Activated CD4-positive, CD25-positive, alpha-beta regulatory T cell treated with anti-CD3 and anti-CD28 coated beads, Interleukin-2, amount 50 U/mL, for 24 hours (primary cell): ENCODE measurements around the gene C3orf33.

Experiments
- ATAC-seq, 2 donors: fragments of 150-1000 bp; cut with Tn5 transposase; one replicate each; pipeline ENCODE4 v1.10.0; 2021; ENCODE audit warnings: mild to moderate bottlenecking in 1 of 2, moderate library complexity in 1 of 2

The C3orf33 gene

DNA sequence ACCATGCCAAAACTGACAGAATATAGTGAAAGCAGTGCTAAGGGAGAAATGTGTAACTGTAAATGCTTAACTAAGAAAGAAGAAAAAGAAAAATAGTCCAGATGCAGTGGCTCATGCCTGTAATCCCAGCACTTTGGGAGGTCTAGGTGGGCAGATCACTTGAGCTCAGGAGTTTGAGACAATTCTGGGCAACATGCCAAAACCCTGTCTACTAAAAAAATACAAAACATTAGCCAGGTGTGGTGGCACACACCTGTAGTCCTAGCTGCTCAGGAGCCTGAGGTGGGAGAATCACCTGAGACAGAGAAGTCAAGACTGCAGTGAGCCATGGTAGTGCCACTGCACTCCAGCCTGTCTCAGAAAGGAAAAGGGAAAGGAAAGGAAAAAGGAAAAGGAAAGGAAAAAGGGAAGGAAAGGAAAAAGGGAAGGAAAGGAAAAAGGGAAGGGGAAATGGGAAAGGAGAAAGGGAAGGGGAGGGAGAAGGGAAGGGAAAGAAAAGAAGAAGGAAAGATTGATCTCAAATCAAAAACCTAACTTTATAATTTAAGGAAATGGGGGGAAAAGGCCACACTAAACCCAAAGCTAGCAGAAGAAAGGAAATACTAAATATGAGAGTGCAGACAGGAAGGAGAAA is 20.3 kb downstream of the C3orf33 start:
- no peak for ATAC-seq

DNA sequence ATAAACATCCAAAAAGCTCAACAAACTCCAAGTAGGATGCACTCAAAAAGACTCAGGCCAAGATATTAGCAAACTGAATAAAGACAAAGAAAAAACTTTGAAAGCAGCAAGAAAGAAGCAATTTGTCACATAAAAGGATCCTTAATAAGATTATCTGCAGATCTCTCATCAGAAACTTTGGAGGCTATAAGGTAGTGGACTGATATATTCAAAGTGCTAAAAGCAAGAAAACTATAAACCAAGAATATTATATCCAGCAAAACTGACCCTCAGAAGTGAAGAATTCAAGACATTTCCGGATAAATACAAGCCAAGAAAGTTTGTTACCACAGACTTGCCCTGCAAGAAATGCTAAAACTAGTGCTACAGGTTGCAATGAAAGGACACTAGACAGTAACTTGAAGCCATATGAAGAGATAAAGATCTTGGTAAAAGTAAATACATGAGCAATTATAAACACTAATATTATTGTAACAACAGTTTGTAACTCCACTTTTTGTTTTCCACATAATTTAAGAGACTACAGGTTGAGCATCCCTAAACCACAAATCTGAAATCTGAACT is 23.6 kb downstream of the C3orf33 start:
- no peak for ATAC-seq

DNA sequence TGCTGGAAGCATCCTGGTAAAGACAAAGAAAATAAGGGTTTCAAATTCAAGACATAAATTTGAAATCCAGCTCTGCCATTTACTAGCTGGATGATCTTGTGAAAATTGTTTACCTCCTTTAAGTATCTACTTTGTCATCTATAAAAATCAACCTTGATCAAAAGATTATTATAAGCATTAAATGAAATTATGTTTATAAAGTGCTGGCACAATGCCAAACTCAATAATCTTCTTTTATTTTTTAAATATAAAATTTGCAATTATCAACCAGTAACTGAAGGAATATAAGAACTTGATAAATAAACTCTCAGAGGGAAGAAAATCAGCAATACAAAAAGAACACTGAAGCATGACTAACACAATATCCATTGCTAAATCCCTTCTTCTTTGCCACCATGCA is 25.8 kb downstream of the C3orf33 start:
- no peak for ATAC-seq

DNA sequence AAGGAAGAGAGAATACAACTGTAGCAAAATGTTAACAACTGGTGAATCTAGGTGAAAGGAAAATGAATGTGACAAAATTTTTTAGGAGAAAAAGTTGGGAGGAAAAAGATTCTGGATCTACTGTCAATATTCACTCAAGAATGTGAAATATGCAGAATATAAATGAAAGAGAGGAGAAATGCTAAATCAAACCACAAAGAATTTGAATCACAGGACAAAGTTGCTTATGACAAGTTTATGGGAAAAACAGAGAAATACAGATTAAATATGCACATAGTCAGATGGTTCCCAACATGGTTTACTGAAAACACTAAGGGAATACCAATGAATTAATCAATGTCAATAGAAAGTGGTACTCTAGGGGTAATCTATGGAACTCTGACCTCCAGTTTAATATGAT is 27.6 kb downstream of the C3orf33 start:
- ATAC-seq, result no peak

- ATAC-seq, result no peak
Observed at GRCh38 chr3:155772801-155773200, 33.3 kb downstream of the C3orf33 start.

DNA sequence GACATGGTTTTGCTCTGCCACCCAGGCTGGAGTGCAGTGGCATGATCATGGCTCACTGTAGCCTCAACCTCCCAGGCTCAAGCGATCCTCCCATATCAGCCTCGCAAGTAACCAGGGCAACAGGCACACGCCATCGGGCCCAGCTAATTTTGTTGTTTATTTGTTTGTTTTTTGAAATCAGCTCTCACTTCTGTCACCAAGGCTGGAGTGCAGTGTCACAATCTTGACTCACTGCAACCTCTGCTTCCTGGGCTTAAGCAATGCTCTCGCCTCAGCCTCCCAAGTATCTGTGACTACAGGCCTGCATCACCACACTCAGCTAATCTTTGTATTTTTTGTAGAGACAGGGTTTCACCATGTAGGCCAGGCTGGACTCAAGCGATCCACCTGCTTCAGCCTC is 35.0 kb downstream of the C3orf33 start:
- ATAC-seq, result no peak

GRCh38 chr3:155766206-155766605 is 39.9 kb downstream of the C3orf33 start:
- peak in 1 of 2 donors; percentile 43 for ATAC-seq

- no peak for ATAC-seq
Observed at GRCh38 chr3:155763870-155764463, 42.1 kb downstream of the C3orf33 start.

GRCh38 chr3:155760653-155761052 is 45.4 kb downstream of the C3orf33 start:
- no peak for ATAC-seq

GRCh38 chr3:155757577-155757976 is 48.5 kb downstream of the C3orf33 start:
- no peak for ATAC-seq

- ATAC-seq, result no peak
Observed at GRCh38 chr3:155753038-155753639, 52.9 kb downstream of the C3orf33 start.

DNA sequence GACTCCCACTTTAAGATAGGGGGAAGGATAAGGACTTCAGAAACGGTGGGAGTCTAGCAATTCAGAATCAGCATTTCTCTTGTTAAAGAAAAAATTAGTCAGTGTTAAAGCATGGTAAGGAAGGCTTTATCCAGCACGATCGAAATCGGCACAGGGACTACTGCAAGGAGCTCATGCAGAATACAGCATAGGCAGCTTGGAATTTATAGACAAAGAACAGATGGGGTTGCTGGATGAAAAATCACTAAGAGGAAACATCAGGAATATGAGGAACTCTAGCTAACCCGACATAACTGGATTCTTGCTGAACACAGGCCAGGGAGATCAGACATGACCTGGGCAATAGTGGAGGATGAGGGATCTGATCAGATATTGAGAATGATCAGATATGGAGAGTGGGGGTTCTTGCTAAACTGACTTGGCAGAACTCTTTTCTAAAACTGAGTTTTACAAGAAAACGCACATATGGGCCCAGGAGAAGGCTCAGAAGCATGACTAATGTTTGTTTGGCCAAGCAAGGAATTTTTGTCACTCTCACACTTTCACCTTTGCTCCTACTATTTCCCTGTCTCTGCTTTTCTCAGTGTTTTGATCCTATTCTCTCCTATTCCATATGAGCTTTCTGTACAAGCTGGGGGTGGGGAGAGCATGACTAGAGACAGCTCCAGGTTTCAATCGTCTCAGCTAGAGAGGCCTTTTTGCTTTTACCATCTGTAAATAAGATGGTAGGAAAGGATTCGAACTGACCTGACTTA is 57.3 kb downstream of the C3orf33 start:
- no peak for ATAC-seq

- no peak for ATAC-seq
Observed at GRCh38 chr3:155747946-155748290, 58.2 kb downstream of the C3orf33 start.

- no peak for ATAC-seq
Observed at GRCh38 chr3:155747286-155747945, 58.7 kb downstream of the C3orf33 start.

- no peak for ATAC-seq
Observed at GRCh38 chr3:155746703-155747102, 59.4 kb downstream of the C3orf33 start.

GRCh38 chr3:155745795-155746550 is 60.1 kb downstream of the C3orf33 start:
- no peak for ATAC-seq

DNA sequence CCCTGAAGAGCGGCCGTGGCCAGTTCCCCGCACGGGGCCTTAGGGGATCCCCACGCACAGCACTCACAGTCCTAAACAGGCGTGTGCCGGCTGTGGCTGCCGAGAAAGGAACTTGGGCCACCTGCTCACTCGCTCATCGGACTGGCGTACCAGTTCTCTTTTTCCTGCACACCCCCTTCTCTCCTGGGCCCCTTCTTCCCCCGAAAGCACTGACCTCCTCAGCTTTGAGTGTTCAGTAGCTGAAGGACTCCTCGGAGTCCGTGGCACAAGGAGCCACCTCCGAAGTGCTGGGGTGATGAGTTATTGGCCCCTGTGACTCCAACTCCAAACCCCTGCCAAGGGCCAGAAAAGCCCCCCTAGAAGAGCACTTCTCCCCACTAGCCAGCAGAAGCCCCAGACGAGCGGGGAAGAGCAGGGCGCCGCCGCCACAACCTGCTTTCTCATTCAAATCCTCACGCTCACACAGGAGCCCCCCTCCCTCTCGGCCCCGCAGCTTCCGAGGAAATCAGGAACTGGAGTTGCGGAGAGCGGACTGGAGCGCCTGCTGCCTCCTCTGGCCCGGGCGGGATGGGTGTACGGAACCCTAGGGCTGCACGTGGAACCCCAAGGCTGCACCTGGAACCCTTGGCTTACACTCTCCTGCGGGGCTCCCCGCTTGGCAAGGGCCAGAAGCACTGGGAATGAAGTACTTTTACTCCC is 61.3 kb downstream of the C3orf33 start, which contains the start of gene PLCH1:
PLCH1 (minus strand) TSS at position 446 of the 699 bp plus-strand sequence. CDS start 40,847 bp downstream, outside the sequence.
- peak; percentile 55 to 58 for ATAC-seq

DNA sequence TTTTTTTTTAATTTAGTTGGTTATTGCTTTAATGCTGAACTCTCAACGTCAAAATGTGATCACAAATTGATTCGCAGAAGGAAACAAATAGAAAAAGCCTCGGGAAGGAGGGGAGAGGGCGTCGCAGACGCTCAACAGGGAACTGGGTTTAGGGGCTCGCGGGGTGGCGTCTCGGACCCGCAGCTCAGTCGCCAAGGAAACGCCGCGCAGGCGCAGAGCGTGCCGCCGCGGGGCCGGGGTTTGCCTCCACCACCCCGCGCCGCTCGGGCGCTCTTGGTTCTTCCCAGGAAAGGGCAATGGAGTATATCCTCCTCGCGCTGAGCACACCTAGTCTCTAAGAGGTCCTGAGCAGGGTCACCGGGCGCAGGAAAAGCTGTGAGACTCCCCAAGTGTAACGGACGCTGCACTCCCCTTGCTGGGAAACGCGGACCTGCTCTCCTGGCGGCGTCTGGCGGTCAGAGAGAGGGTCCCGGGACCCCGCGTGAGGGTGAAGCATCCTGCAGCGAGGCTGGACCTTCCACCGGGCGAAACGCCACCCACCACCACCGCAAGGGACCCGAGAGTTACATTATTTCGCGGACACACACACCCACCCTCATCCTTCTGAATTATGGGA is 62.0 kb downstream of the C3orf33 start:
- ATAC-seq, result peak; percentile 11 to 36

DNA sequence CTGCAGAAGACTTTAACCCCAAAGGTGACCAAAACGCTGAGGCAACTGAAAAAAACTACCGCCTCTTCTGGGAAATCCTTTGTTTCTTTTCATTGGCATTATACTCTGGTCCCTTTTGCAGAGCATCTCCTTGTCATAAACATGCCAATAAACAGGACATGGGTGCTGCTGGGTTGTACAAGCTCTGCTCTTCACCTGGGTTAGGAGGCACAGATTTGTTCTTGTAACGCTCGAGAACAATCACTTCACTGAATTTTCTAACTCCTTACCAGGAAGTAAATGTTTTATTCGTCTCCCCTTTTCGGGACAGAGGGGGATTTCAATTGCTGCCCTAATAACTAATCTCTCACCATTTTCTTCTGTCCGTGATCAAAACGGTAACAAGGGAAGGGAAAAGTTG is 62.5 kb downstream of the C3orf33 start:
- ATAC-seq, result no peak

DNA sequence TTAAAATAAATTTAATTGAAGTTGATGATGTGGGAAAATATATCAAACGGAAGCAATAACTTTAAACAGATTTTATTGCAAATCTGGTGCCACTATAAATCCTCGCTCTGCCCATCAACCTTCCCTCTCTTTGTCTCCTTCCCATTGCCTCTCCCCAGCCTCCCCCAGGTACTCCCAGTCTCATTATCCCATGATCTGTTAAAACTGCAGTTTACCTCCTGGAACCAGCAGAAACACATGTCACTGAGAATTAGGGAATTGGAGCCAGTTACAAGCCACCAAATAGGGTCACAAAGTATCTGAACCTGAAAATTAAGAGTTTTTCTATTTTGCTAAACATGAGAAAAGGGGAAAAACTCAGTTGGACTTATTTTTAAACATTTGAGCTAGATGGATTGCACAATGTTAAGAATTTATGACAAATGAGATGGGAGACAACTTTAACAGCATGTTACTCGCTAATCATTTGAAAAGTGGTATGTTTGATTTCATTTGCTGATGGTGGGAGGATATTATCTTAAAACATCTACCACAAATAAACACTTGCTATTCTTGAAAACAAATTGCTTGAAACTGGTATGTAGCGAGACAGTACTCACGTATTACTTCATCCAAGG is 63.6 kb downstream of the C3orf33 start:
- ATAC-seq, result no peak
